Cerebellar nuclear complex (tissue), 1 donor: Measurements from ENCODE around the gene CARHSP1.
"Not testable (repeated sequence)": the region's sequence is repeated elsewhere in the genome, so short reads cannot be mapped to it uniquely, and the experiment has no call there.

Source experiments
- DNase-seq, 2 experiments: peaks; one replicate each; lab custom pipeline; 2025; lab: John Stamatoyannopoulos, UW

CARHSP1 gene

DNA sequence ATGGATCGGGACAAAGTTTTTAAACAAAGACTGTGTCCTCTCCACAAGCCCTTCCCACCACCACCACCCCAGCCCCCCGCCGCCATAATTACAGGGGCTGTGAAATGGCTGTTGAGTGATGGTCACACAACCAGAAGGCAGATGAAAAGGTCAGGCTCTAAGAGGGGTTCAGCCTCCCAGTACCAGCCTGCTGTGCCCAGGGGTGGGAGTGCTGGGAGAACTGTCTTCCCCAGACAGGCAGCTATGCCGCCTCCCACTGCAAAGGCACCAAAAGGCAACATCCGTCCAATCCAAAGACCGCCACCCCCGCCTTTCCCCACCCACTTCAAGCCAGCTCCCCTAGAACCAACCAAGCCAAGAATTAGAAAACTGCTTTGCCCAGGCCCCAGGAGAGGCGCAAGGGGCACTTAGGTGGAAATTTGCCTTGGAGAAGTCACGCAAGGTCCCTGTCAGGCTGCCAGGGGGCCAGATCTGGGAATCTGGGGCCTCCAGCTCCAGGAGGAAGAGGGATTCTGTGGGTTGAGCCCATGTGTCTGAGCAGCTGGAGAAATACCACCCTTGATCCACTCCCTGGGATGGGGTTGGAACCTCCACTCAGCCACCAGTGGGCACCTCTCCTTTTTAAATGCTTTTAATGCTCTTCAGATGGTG lies 14.4 kb downstream of the CARHSP1 start:
- DNase-seq: no peak

DNA sequence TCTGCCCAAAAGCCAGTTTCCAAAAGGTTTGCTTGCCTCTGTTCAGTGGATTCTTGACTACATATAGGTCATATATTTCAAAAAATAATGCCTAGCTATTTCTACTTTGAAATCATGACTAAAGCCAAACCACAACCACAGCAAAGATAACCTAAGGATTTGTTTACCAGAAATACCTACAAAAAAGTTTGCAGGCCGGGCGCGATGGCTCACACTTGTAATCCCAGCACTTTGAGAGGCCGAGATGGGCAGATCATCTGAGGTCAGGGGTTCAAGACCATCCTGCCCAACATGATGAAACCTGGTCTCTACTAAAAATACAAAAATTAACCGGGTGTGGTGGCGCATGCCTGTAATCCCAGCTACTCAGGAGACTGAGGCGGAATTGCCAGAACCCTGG lies 15.2 kb downstream of the CARHSP1 start:
- DNase-seq: no peak

DNA sequence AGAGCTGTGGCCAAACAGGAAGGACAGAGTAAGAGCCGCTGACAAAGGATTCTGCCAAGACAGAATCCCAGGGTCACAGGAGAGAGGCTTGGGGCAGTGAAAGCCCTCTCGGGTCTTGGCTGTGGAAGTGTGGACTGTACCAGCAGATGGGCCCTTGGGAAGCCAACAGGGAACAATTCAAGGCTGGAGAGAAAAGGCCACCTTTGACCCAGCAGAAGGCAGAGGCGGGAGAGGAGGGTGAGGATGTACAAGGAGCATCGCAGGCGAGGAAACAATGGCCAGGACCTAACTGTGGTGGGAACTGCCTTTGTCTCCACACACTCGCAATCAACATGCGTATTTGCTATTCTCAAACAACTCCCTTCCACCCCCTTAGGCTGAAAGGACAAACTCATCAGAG lies 15.7 kb downstream of the CARHSP1 start:
- no peak for DNase-seq

DNA sequence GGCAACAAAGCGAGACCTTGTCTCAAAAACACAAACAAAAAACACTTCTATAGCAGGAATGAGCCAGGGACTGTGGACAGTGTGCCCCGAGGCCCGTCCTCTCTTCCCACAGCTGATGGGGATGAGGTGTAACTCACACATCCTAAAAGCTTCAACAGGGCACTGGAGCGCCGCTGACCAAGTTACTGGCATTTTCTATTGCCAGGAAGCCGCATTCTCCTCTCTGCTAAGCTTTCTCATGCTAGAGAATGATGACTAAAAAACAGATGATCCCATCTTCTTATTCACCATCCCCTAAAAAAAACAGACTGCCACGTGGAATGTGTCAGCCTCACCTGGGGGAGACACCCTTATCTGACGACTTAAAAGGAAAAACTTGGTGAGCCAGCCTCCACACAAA lies 16.3 kb downstream of the CARHSP1 start:
- no peak for DNase-seq

DNA sequence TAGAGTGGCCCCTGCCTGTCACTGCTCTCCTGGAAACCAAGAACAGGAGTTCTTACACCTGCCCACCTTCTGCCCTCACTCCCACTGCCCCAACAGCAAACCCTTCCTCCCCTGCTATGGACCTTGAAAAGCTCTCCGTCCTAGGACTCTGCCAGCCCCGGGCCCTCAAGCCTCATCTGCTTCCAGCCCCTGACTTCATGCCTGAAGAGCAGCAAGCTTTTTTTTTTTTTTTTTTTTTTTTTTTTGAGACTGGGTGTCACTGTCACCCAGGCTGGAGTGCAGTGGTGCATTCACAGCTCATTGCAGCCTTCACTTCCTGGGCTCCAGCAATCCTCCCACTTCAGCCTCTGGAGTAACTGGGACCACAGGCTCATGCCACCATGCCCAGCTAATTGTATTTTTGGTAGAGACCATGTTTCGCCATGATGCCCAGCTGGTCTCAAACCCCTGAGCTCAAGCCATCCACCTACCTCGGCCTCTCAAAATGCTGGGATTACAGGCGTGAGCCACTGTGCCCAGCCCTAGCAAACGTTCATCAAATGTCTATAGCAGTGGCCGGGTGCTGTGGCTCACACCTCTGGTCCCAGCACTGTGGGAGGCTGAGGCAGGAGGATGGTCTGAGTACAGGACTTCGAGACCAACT lies 16.9 kb downstream of the CARHSP1 start:
- no peak for DNase-seq

DNA sequence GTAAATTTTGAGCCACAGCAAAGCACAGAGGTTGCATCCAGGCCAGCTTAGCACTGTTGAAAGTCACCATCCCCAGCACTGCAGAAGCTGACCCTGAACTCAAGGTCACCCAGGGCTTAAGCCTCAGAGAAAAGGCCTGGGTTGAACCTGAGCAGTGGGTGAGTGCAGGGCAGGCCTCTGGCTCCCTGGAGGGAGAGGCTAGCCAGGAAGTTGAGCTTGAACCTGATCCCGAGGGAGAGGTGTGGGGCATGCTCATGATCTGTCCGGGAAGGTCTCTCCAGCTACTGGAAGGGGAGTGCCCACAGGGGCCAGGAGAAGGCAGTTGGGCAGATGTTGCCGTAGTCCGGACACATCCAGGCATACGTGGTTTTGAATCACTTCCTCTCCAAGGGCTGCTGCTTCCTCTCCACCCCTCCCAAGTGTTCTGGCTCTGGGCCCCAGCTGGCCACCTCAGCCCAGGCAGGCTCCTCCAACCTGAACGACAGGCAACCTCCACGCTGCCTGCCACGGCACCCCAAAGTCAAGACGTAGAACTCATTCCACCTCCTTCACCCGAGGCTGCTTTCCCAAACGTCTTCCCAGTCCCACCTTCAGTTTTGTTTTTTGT lies 18.4 kb downstream of the CARHSP1 start:
- no peak for DNase-seq

DNA sequence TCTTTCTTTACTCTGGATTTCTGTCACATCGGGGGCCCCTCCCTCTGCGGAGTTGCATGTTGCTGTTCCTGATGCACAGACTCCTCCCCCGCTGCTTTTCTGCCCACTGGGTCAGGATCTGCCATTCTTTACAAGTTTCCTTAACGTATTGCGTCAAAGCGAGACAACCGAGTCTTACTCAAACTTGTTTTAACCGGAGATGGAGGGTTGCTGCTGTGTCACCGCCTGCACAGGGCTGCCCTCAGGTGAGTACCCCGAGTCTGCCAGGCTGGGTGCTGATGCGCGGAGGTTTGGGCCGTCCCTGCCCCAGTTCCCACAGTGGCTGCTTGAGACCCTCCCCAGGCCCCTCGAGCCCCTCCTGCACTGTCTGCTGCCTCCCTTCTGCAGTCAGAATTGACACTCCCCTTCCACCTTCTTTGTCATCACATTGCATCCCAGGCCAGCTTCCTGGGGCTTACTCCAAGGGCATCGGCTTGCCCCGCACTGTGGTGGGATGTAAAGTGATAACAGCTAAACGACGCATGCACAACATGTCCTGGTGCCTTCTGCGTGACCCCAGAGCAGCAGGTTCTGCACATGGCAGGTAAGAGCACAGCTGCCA lies 19.3 kb downstream of the CARHSP1 start:
- DNase-seq: no peak

DNA sequence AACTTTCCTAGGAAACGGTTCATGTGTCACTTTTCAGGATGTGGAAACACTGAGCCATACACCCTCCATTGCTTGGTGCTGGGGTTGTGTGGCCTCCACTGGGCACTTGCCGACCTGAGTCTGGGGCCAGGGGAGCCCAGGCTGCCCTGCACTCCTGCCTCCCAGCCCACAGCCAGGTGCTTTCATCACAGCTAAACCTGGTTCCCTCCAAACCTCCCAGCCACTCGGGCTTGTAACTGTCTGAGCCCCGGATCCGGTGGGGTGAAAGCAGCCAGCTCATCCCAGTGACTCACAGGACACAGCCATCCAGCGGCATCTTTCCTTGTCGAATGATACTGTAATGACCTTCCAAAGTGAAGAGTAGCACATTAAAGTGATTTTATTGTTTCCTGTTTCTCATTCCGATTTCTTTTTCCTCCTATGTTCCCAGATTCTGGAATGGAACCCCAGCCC lies 19.8 kb downstream of the CARHSP1 start:
- no peak for DNase-seq

DNA sequence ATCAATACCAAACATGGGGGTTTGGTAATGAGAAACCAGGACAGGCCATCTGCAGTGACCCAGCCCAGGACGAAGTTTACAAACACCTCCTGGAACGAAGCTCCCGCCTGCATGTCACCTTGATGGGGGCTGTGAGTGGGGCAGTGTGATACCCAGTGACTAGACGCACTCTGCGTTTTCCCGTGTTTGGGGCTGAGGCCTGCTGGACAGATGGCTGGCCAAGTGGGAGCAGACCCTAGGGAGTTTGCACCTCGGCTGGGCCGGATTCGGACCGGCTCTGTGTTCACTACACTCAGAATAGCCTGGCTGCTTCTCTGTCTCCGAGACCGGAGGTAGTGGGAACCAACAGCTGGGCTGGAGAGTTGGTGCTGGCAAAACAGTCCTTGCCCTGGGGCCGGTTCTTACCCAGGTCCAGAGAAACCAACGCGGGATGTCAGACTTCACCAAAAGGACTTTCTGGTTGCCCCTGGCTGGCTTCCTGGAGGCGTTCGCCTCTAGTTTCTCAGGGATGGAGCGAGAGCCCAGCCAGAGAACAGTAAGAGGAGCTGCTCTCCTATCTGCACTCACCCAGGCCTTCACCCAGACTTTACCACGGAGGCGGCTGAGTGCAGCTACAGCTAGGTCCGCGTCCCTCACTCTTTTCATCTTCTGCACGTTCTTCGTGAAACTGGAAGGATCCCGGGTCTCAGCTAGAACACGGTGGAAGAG lies 20.4 kb downstream of the CARHSP1 start:
- DNase-seq: no peak

DNA sequence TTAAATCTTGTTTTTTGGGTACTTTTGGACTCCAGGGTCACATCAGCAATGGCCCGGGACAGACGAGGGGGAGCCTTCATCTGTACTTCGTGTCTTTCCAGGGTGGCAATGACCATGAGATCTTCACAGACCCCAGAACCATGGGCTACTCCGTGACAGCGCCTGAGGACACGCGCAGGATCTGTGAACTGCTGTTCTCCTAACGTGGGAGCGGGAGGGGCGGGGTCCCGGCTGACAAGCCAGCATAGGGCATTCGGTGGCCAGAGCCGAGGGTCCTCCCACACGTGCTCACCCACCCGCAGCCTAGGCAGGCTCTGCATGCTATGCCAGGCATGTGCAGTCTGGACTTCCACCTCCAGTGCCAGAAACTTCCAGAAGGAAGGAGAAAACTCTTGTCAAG lies 21.2 kb downstream of the CARHSP1 start:
- no peak for DNase-seq

DNA sequence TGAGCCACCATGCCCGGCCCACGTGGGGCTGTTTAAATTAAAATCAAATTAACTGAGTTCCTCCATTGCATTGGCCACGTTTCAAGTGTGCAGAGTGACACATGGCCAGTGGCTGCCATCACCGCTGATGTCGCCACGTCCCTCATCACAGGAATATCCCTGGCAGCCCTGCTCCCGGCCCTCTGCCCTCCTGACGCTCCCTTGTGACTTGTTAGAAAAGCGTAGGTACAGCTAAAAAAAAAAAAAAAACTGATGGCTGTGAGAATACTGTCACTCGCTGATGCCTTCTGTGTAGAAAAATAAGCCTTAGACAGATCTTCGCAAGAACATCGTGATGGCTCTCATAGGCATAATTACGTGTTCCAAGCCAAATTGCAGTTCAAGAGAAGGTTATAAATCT lies 21.7 kb downstream of the CARHSP1 start:
- DNase-seq: no peak

DNA sequence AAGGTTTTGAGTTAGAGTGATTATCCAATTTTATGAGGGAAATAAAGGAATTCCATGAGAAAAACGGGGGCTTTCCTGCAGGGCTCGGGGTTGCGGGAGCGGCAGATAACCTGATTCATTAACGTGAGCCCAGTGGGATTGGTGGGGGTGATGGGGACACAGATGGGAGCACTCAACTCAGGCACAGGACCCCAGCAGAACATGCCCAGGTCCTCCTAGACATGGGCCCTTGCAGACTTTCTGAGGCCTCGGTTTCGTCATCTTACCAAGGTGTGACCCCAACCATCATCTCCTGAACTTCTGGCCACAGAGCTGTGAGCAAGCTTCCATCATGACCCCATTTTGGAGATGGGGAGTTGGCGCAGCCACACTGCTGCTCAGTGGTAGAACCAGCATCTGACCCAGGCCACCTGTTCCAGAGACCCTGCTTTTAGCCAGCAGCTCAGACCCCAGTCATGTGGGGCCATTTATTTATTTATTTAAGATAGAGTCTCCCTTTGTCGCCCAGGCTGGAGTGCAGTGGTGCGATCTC lies 22.3 kb downstream of the CARHSP1 start:
- DNase-seq: no peak

DNA sequence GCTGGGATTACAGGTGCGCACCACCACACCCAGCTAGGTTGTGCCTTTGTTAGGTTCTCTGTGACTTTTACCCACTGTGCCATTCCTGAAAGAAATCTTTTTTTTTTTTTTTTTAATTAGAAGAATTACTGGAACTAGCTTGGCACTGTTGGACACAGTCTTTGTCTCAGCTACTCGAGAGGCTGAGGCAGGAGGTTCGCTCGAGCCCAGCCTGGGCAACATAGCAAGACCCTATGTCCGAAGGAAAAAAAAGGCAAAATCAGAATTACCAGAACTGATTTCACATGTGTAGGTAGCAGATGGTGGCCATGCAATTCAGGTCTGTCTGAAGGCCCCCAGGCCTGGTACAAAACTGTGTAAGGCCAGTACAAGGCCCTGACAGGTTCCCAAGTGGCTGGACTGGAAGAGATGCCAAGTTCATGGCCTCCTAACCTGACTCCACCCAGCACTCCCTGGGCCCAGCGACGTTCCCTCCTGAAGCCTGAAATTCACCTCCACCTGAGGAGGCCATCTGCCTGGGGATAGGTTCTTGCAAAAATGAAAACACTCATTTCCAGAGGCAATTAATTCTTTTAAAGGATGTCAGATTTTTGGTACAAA lies 23.0 kb downstream of the CARHSP1 start:
- no peak for DNase-seq

DNA sequence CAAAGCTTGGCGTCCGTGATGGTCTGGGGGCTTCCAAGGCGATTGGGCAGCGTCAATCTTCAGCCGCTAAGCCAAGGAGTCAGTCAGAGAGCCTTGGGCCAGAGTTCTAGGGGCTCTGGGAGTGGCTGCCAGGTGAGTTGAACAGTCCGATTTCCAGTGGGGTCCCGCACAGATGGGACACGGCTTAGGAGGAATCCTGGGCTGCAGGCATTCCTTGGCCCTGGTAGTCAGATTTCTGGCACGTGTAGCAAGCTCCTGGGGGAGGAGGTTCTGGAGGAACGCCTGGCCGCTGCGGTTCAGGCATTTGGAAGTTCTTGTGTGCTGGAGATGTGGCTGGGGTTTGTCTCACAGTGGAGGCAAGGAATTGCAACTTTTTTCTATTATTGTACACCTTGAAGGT lies 25.5 kb downstream of the CARHSP1 start:
- not testable (repeated sequence) for DNase-seq

DNA sequence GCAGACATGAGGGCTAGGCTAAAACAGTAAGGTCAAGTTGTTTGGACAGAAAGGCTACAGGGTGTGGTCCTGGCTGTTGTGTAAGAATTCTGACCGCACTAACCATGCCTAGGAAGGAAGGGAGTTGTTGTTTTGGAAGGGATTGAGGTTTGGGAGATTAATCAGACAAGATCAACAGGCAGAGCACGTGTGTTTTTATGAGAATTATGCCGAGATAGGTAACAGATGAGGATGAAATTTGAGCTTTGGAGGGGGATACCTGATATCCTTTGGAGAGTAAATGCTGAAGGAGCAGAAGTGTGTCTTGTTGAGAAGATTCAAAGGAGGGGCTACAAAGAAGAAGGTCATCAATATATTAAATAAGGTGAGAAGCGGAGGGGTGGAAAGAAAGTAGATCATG lies 26.8 kb downstream of the CARHSP1 start:
- not testable (repeated sequence) for DNase-seq

DNA sequence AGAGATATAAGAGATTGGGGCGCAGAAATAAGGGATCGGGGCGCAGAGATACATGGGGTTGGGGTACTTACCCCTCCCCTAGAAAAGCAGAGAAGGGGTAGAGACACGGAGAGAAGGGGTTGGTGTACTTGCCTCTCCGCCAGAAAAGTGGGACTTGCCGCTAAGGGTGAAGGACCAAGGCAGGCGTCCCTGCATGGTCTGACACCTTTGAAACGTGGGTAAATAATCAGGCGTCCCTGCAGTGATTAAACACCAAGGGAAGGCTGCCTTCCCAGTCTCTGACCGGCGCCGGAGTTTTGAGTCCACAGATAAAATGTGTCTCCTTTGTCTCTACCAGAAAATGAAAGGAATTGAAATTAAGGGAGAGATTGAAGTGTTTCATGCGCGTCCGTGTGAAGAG lies 31.2 kb downstream of the CARHSP1 start:
- DNase-seq: not testable (repeated sequence)

DNA sequence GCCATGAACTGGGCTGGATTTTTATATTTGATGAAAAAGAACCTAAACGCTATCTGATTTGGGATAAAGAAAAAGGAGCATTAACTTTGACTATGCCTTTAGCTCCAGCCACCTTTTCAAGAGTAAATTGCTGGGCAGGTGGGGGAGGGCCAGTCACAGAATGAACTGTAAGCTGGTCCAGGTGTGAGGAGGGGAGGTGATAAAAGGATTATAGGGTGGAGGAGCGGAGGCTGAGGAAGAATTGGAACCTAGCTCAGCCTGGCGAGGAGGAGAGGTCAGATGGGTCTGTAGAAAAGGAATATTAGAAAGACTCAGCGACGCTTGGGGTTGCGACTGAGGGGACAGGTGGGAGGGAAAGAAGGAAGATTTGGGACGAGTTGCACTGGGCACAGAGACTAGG lies 32.0 kb downstream of the CARHSP1 start:
- not testable (repeated sequence) for DNase-seq

DNA sequence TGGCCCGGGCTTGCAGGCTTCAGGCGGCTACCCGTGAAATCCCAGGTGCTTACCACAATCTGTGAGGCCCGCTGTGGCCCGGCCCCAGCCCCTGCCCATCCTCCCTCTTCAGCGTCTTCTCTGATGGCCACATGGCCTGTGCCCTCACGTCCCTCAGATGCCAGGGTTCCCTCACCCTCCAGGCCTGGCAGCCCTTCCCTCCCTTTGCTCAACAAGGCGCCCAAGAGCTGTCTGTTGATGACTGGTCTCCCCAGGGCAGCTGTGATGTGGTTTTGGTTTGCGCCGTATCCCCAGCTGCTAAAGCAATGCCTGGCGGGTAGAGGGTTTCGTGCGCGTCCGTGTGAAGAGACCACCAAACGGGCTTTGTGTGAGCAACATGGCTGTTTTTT lies 36.1 kb downstream of the CARHSP1 start:
- no peak for DNase-seq

DNA sequence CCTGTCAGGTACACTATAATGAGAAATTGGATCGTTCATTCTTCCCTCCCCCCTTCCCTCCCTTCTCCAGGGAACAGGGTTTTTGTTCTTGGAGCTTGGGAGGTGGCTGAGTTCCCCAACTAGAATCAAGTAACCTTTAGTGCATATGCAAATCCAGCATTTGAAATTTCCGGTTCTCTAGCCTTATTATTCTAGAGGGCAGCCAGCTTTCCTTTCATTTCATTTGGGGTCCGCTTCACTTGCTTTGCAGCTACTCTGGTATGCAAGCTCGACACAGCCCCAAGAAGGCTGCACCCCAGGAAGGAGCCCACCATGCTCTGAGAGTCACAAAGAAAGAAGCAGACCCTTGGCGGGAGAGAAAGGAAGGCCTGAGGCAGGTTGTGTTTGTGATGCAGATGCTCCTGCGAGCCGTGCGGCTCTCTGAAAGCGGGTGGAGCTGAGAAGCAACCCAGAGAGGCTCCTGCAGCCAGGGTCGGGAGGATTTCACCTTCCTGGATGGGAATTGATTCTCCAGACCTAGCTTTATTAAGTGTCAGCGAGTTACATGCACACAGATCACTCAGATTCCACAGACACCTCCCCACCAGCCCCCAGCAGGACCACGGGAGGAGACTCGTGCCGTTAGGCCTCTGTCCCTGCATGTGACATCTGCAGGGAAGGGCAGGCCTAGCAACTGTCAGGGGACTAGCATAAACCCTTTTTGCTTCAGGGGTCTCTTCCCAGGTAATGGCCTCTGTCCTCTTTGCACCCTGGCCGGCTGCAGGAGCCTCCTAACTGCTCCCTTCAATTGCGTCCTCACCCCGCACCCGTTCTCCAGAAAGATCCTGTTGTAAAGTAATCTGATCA lies 36.7 kb downstream of the CARHSP1 start:
- DNase-seq: no peak

DNA sequence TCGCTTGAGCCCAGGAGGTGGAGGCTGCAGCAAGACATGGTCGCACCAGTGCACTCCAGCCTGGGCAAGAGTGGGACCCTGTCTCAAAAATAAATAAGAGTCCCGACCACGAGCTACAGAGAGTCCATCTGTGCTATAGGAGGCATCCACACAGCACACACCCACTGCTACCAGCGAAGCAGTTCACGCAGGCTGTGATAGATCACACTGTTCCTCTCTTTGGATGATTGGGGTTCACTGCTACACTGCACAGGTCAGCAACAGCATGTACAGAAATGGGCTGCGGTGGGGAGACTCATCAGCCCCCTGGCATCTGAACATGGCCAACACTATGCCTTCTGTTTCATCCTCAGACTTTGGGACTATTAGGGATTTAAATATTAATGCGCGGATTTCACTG lies 37.4 kb downstream of the CARHSP1 start:
- DNase-seq: no peak
